ENCODE data around the gene DHX35.

DHX35 gene

GRCh38 chr20:39016506-39016905, 54.4 kb downstream of the DHX35 start:
- Histone ChIP-seq H3K4me3 (no peak overlapping the region), H3K27ac (no peak overlapping the region)
- no peak for TF ChIP-seq CTCF (IDR thresholded peaks at IDR 0.05)
- DNase-seq (ENCODE audit: low spot score), result no peak

- no peak overlapping the region for H3K4me3 ChIP-seq
- TF ChIP-seq CTCF (IDR thresholded peaks at IDR 0.05), result no peak
- H3K27ac ChIP-seq, result no peak overlapping the region
- no peak for DNase-seq (ENCODE audit: low spot score)
Measured at GRCh38 chr20:39019027-39019426, 56.9 kb downstream of the DHX35 start.

- no peak for TF ChIP-seq CTCF (IDR thresholded peaks at IDR 0.05)
- no peak overlapping the region for H3K4me3 ChIP-seq
- no peak overlapping the region for H3K27ac ChIP-seq
- no peak for DNase-seq (ENCODE audit: low spot score)
Measured at GRCh38 chr20:39019805-39020325, 57.7 kb downstream of the DHX35 start.

GRCh38 chr20:39021748-39022147, 59.6 kb downstream of the DHX35 start:
- Histone ChIP-seq H3K27ac (no peak overlapping the region), H3K4me3 (no peak overlapping the region)
- DNase-seq (ENCODE audit: low spot score), result no peak
- TF ChIP-seq CTCF (IDR thresholded peaks at IDR 0.05), result no peak

GRCh38 chr20:39025883-39026282, 63.7 kb downstream of the DHX35 start:
- H3K27ac ChIP-seq, result no peak overlapping the region
- no peak overlapping the region for H3K4me3 ChIP-seq
- TF ChIP-seq CTCF (IDR thresholded peaks at IDR 0.05), result no peak
- DNase-seq (ENCODE audit: low spot score), result no peak

GRCh38 chr20:39029364-39029763, 67.2 kb downstream of the DHX35 start:
- DNase-seq (ENCODE audit: low spot score), result no peak
- no peak for TF ChIP-seq CTCF (IDR thresholded peaks at IDR 0.05)
- H3K27ac ChIP-seq, result no peak overlapping the region

GRCh38 chr20:39032997-39033396, 70.9 kb downstream of the DHX35 start:
- Histone ChIP-seq H3K27ac (no peak overlapping the region), H3K4me3 (no peak overlapping the region)
- DNase-seq (ENCODE audit: low spot score), result no peak
- no peak for TF ChIP-seq CTCF (IDR thresholded peaks at IDR 0.05)

More at GRCh38 chr20:39029364-39029763, 67.2 kb downstream of the DHX35 start:
- no peak overlapping the region for H3K4me3 ChIP-seq
